Ishikawa (cell line): ENCODE measurements around the gene MYOCD.

Experiments
- CEBPB ChIP-seq: IDR thresholded peaks from 2 replicates; pipeline ENCODE4 v1.6.1; 2012
- CREB1 ChIP-seq: IDR thresholded peaks from 2 replicates; pipeline ENCODE4 v1.6.1; 2012; ENCODE audit warnings: low read depth
- EGR1 ChIP-seq: IDR thresholded peaks from 2 replicates; pipeline ENCODE4 v1.6.1; 2012
- EP300 ChIP-seq: IDR thresholded peaks from 2 replicates; pipeline ENCODE4 v1.6.1; 2012; ENCODE audit warnings: borderline replicate concordance
- FOXM1 ChIP-seq: IDR thresholded peaks from 2 replicates; pipeline ENCODE4 v1.6.1; 2012; ENCODE audit warnings: low read depth, borderline replicate concordance
- NFIC ChIP-seq: IDR thresholded peaks from 2 replicates; pipeline ENCODE4 v1.6.1; 2012
- RAD21 ChIP-seq: IDR thresholded peaks from 2 replicates; pipeline ENCODE4 v1.6.1; 2012; ENCODE audit warnings: low read depth
- TAF1 ChIP-seq: IDR thresholded peaks from 2 replicates; pipeline ENCODE4 v1.6.1; 2012; ENCODE audit warnings: low read depth, mild to moderate bottlenecking
- TCF12 ChIP-seq: IDR thresholded peaks from 2 replicates; pipeline ENCODE4 v1.6.1; 2012; ENCODE audit warnings: low read depth
- TEAD4 ChIP-seq: IDR thresholded peaks from 2 replicates; pipeline ENCODE4 v1.6.1; 2012
- YY1 ChIP-seq: IDR thresholded peaks from 2 replicates; pipeline ENCODE4 v1.6.1; 2012; ENCODE audit warnings: low read depth
- ZBTB7A ChIP-seq: IDR thresholded peaks from 2 replicates; pipeline ENCODE4 v1.6.1; 2012; ENCODE audit warnings: low read depth
- TF ChIP-seq, protein P1 (sequence below): IDR thresholded peaks from 2 replicates; pipeline ENCODE4 v1.6.1; 2012
- TF ChIP-seq, protein P2 (sequence below): IDR thresholded peaks from 2 replicates; pipeline ENCODE4 v1.6.1; 2012
- TF ChIP-seq, protein P3 (sequence below): IDR thresholded peaks from 2 replicates; pipeline ENCODE4 v1.6.1; 2012; ENCODE audit warnings: low read depth, mild to moderate bottlenecking

MYOCD gene

DNA sequence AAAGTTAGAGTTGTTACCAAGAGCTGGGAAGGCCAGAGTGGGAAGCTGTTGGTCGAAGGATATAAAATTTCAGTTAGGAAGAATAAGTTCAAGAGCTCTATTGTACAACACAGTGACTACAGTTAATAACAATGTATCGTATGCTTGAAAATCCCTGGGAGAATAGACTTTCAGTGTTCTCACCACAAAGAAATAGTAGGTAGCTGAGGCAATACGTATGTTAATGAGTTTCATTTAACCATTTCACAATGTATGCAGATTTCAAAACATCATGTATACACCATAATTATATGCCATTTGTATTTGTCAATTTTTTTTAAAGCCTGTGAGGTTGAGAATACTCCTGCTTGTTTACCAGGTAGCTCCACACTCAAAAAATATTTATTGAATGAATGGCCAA lies 41.5 kb upstream of the MYOCD start:
- TF ChIP-seq CREB1 = no peak
- TF ChIP-seq TEAD4 = no peak
- TF ChIP-seq, protein P1, sequence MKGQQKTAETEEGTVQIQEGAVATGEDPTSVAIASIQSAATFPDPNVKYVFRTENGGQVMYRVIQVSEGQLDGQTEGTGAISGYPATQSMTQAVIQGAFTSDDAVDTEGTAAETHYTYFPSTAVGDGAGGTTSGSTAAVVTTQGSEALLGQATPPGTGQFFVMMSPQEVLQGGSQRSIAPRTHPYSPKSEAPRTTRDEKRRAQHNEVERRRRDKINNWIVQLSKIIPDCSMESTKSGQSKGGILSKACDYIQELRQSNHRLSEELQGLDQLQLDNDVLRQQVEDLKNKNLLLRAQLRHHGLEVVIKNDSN = no peak
- no peak for TF ChIP-seq FOXM1
- TF ChIP-seq TAF1 = no peak
- no peak for TF ChIP-seq TCF12
- TF ChIP-seq ZBTB7A = no peak
- no peak for TF ChIP-seq EP300
- no peak for TF ChIP-seq NFIC

DNA sequence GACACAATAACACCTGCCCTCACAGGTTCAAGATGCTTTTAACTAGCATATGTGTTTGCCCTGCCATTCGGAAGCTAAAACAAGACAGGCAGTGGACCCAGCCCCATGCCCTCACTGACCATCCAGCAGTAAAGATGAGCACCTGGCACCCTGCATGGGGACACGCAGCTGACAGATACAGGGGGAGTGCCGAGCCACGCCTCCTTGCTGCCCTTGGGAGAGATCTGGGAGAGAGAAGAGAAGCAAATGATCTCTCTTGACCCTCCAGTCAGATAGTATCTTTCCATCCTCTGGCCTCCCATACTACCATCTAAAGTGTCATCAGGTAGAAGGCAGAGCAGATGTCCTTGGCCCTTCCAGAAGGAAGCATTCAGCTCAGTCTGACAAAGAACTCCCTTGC lies 40.6 kb upstream of the MYOCD start:
- TF ChIP-seq TEAD4 (no peak), EGR1 (no peak), RAD21 (no peak), FOXM1 (no peak), NFIC (no peak), YY1 (no peak), CEBPB (no peak), ZBTB7A (no peak), TAF1 (no peak), TCF12 (no peak), CREB1 (no peak), EP300 (no peak)
- TF ChIP-seq, protein P1 = no peak
- TF ChIP-seq, protein P2, sequence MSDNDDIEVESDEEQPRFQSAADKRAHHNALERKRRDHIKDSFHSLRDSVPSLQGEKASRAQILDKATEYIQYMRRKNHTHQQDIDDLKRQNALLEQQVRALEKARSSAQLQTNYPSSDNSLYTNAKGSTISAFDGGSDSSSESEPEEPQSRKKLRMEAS = no peak
- TF ChIP-seq, protein P3, sequence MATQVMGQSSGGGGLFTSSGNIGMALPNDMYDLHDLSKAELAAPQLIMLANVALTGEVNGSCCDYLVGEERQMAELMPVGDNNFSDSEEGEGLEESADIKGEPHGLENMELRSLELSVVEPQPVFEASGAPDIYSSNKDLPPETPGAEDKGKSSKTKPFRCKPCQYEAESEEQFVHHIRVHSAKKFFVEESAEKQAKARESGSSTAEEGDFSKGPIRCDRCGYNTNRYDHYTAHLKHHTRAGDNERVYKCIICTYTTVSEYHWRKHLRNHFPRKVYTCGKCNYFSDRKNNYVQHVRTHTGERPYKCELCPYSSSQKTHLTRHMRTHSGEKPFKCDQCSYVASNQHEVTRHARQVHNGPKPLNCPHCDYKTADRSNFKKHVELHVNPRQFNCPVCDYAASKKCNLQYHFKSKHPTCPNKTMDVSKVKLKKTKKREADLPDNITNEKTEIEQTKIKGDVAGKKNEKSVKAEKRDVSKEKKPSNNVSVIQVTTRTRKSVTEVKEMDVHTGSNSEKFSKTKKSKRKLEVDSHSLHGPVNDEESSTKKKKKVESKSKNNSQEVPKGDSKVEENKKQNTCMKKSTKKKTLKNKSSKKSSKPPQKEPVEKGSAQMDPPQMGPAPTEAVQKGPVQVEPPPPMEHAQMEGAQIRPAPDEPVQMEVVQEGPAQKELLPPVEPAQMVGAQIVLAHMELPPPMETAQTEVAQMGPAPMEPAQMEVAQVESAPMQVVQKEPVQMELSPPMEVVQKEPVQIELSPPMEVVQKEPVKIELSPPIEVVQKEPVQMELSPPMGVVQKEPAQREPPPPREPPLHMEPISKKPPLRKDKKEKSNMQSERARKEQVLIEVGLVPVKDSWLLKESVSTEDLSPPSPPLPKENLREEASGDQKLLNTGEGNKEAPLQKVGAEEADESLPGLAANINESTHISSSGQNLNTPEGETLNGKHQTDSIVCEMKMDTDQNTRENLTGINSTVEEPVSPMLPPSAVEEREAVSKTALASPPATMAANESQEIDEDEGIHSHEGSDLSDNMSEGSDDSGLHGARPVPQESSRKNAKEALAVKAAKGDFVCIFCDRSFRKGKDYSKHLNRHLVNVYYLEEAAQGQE = no peak

DNA sequence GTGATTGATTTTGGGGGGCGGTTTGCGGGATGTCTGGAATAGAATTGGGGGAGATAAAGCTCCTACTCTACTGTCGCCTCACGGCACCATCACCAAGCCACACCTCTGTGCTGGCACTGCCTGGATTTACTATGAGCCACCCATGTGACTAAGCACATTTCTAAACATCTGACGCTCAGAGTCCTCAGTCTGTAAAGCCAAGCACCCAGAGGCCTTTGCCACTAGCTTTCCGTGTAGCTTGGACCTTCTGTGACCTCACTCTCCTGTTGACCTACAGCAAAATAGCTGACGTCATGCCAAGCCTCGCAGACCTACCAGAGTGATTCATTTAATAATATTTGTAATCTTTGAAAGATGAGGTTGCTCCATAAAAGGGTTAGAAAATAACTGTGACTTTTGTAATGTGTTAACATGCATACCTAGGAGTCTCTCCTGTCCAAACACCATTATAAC lies 38.5 kb upstream of the MYOCD start:
- no peak for TF ChIP-seq CREB1
- no peak for TF ChIP-seq FOXM1
- TF ChIP-seq, protein P3 = no peak
- TF ChIP-seq EP300 = no peak
- no peak for TF ChIP-seq CEBPB
- no peak for TF ChIP-seq NFIC
- TF ChIP-seq ZBTB7A = no peak
- no peak for TF ChIP-seq YY1
- no peak for TF ChIP-seq RAD21
- no peak for TF ChIP-seq TEAD4
- no peak for TF ChIP-seq TCF12
- TF ChIP-seq EGR1 = no peak
- TF ChIP-seq, protein P1 = no peak
- TF ChIP-seq TAF1 = no peak
- TF ChIP-seq, protein P2 = no peak

DNA sequence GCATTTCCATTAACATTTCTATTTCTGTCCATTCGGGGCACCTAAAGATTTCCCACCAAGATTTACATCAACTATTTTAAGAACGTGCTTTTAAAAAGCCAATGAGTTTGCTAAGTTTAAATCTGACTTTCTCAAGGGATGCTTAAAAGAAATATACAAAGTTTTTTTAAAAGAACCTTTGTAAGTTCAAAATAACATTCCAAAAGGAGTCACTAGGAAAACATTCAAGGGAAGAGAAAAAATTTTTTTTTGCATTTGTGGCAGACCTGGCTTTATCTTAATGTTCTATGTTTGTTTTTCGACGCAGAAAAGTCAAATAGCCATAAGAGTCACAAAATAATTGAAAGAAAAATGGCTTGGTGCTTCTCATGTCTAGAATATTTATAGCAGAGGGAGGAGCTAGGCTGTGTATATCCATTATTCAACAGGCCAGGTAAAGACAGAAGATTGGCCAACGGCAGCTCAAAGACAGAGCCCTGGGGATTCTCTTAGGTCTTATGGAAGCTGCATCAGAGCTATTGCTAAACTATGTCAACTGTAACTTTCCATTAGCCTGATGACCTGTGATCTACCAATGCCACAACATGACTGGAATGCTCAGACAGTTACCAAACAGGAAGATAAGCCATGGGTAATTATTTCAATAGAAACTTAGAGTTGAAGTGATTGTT lies 37.8 kb upstream of the MYOCD start:
- TF ChIP-seq CEBPB (no peak), EP300 (no peak), EGR1 (no peak), ZBTB7A (no peak)

DNA sequence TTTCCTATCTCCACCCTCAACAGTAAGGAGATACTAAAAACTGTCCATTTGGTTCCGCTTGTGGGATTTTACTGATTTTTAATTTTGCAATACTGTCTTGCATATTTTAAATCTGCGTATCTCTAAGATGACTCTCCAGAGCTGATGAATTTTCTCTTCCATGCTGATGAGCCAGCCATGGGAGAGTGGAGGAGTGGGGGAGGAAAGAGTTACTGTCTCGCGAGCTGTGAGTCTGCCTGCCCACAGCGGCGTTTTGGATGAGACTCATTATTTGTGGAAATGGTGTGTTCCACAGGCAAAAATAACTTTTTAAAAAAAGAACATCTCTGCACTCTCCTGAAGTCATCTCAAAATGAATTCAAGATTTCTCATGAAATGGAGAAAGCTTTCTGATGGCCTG lies 34.6 kb upstream of the MYOCD start:
- TF ChIP-seq TCF12 (no peak), EGR1 (no peak), CEBPB (no peak), CREB1 (no peak), RAD21 (no peak), ZBTB7A (no peak), TAF1 (no peak), YY1 (no peak), NFIC (no peak), EP300 (no peak), FOXM1 (no peak), TEAD4 (no peak)
- TF ChIP-seq, protein P1 = no peak
- TF ChIP-seq, protein P3 = no peak
- TF ChIP-seq, protein P2 = no peak
